ENCODE measurements around the gene MAML2. TPM values are rescaled to one million over a fixed set of nuclear protein-coding genes. Genes with fewer than 3 reads are reported as not detected.

MAML2 gene
- total and polyA plus RNA-seq, 2 of the 13 experiments (the other 11 are each of a cell fraction or from before 2014, with no cell fraction given) = 2.3 to 25.9 TPM

DNA sequence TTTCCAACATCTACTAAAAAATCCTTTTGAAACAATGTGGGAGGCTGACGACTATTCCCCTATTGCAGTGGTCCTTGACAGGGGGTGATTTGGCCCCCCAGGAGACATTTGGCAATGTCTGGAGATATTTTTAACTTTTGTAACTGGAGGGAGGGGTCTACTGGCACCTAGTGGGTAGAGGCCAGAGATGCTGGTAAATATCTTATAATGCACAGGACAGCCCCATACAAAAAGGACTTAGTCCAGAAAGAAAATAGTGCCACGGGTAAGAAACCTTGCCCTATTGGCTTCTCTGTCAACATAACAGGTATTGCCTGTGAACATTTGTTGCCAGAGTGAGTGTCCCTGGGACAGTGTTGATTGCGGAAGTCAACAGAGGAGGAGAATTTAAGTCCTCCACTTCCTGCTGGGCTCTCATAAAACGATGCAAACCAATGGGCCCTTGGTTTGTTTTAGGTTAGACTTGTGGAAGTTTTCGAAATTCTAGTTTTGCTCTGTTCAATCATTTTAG, 101.6 kb downstream of the MAML2 start (continued):
- TF ChIP-seq, protein P1, sequence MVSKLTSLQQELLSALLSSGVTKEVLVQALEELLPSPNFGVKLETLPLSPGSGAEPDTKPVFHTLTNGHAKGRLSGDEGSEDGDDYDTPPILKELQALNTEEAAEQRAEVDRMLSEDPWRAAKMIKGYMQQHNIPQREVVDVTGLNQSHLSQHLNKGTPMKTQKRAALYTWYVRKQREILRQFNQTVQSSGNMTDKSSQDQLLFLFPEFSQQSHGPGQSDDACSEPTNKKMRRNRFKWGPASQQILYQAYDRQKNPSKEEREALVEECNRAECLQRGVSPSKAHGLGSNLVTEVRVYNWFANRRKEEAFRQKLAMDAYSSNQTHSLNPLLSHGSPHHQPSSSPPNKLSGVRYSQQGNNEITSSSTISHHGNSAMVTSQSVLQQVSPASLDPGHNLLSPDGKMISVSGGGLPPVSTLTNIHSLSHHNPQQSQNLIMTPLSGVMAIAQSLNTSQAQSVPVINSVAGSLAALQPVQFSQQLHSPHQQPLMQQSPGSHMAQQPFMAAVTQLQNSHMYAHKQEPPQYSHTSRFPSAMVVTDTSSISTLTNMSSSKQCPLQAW (CRISPR knock-in tag; IDR thresholded peaks at IDR 0.05) = peak; percentile 57; the same call in 1 of the 2 replicates
- TF ChIP-seq HIVEP1 (CRISPR knock-in tag; IDR thresholded peaks at IDR 0.05) = no peak
- TF ChIP-seq ZC3H13 (CRISPR knock-in tag; IDR thresholded peaks at IDR 0.05) = no peak
- TF ChIP-seq ZC3H4 (CRISPR knock-in tag; IDR thresholded peaks at IDR 0.05; ENCODE audit: borderline replicate concordance) = no peak
- TF ChIP-seq, protein P2, sequence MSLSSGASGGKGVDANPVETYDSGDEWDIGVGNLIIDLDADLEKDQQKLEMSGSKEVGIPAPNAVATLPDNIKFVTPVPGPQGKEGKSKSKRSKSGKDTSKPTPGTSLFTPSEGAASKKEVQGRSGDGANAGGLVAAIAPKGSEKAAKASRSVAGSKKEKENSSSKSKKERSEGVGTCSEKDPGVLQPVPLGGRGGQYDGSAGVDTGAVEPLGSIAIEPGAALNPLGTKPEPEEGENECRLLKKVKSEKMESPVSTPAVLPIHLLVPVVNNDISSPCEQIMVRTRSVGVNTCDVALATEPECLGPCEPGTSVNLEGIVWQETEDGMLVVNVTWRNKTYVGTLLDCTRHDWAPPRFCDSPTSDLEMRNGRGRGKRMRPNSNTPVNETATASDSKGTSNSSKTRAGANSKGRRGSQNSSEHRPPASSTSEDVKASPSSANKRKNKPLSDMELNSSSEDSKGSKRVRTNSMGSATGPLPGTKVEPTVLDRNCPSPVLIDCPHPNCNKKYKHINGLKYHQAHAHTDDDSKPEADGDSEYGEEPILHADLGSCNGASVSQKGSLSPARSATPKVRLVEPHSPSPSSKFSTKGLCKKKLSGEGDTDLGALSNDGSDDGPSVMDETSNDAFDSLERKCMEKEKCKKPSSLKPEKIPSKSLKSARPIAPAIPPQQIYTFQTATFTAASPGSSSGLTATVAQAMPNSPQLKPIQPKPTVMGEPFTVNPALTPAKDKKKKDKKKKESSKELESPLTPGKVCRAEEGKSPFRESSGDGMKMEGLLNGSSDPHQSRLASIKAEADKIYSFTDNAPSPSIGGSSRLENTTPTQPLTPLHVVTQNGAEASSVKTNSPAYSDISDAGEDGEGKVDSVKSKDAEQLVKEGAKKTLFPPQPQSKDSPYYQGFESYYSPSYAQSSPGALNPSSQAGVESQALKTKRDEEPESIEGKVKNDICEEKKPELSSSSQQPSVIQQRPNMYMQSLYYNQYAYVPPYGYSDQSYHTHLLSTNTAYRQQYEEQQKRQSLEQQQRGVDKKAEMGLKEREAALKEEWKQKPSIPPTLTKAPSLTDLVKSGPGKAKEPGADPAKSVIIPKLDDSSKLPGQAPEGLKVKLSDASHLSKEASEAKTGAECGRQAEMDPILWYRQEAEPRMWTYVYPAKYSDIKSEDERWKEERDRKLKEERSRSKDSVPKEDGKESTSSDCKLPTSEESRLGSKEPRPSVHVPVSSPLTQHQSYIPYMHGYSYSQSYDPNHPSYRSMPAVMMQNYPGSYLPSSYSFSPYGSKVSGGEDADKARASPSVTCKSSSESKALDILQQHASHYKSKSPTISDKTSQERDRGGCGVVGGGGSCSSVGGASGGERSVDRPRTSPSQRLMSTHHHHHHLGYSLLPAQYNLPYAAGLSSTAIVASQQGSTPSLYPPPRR (CRISPR knock-in tag; IDR thresholded peaks at IDR 0.05; ENCODE audit: borderline replicate concordance) = peak; percentile 69; the same call in 1 of the 2 replicates
- 0 out of 2 replicates have a peak, but pooled peaks have one; percentile 76 for TF ChIP-seq ZNF614 (CRISPR knock-in tag; IDR thresholded peaks at IDR 0.05; ENCODE audit: borderline replicate concordance)
- 0 out of 2 replicates have a peak, but pooled peaks have one; percentile 33 for TF ChIP-seq SNAPC2 (CRISPR knock-in tag; IDR thresholded peaks at IDR 0.05)
- 0 out of 2 replicates have a peak, but pooled peaks have one; percentile 22 for TF ChIP-seq ZNF629 (CRISPR knock-in tag; conservative IDR thresholded peaks at IDR 0.05)
- peak; percentile 57; the same call in 1 of the 2 replicates for TF ChIP-seq HMG20A (CRISPR knock-in tag; IDR thresholded peaks at IDR 0.05; ENCODE audit: borderline replicate concordance)
